Kidney (tissue), 14 donors: ENCODE results near the gene PHETA2. TPM values are rescaled to one million over a fixed set of nuclear protein-coding genes. Genes with fewer than 3 reads are reported as not detected.

ENCODE experiments used
- DNase-seq, 5 donors: peaks; one replicate each; pipeline ENCODE4 v3.0.0-alpha.2; 2013 to 2020
- FAIRE-seq: peaks from 2 replicates; lab custom pipeline; 2012; peaks lifted over from hg19 to GRCh38; lab: Jason Lieb, UNC
- H3K27ac ChIP-seq, 2 donors: one replicate each; pipeline ENCODE4 v1.7.0; 2013; ENCODE audit warnings: low read depth in 2 of 2, low read length in 2 of 2, inconsistent platforms in 1 of 2
- H3K27me3 ChIP-seq: one replicate; pipeline ENCODE4 v1.7.1; 2013; ENCODE audit warnings: low read length, inconsistent platforms; ENCODE audit not compliant: control insufficient read depth, insufficient read depth
- H3K36me3 ChIP-seq, 3 donors: one replicate each; pipeline versions ENCODE4 v1.7.0 to v1.7.1; 2013; ENCODE audit warnings: low read length in 3 of 3, control low read depth in 1 of 3, inconsistent platforms in 1 of 3; ENCODE audit not compliant: insufficient read depth in 3 of 3, control insufficient read depth in 2 of 3
- H3K4me1 ChIP-seq, 3 donors: one replicate each; pipeline versions ENCODE4 v1.7.0 to v1.7.1; 2013; ENCODE audit warnings: low read length in 3 of 3, inconsistent platforms in 1 of 3, low read depth in 1 of 3; ENCODE audit not compliant: control insufficient read depth in 2 of 3, insufficient read depth in 2 of 3
- H3K4me3 ChIP-seq, 3 donors: one replicate each; pipeline versions ENCODE4 v1.7.0 to v1.8.1; 2013; ENCODE audit warnings: low read length in 3 of 3, control low read depth in 1 of 3, inconsistent platforms in 1 of 3
- H3K9ac ChIP-seq, 3 donors: one replicate each; pipeline versions ENCODE4 v1.7.0 to v1.7.1; 2013; ENCODE audit warnings: low read length in 3 of 3, control low read depth in 1 of 3, inconsistent platforms in 1 of 3
- H3K9me3 ChIP-seq, 3 donors: one replicate each; pipeline versions ENCODE4 v1.7.0 to v1.7.1; 2013; ENCODE audit warnings: low read length in 3 of 3, control low read depth in 1 of 3, inconsistent platforms in 1 of 3; ENCODE audit not compliant: control insufficient read depth in 2 of 3, insufficient read depth in 1 of 3
- CTCF ChIP-seq: IDR thresholded peaks from 3 replicates; pipeline ENCODE4 v1.5.1; 2012; ENCODE audit warnings: mild to moderate bottlenecking, moderate library complexity, borderline replicate concordance; ENCODE audit not compliant: insufficient read depth; ENCODE audit errors: extremely low read depth
- intact Hi-C: fragments of 100-400 bp; cut with DNase I; formaldehyde crosslinking; loops from one replicate; pipeline ENCODE4 v1.11.1; 2022
- polyA plus RNA-seq: library from polyadenylated mRNA; stranded (reverse); fragments of 350-450 nt; fragmentation: Illumina TruSeq; extraction: RNeasy Lipid Tissue Mini Kit (QIAGEN cat#74804); gene quantifications from one replicate; pipeline ENCODE4 v1.2.3, GENCODE V29; 2014; ENCODE audit warnings: low read depth, low replicate concordance; ENCODE audit not compliant: insufficient read depth
- total RNA-seq: library from RNA; stranded (reverse); fragmentation: NEBNext Ultra II Directional; extraction: Animal tissue kit (Norgen Biotek cat#: 25700); gene quantifications from one replicate; pipeline ENCODE4 v1.2.1, GENCODE V29; 2021
- donor health status: control.
- donor health status: control.
- donor health status: control.
- donor health status: control.
- donor health status: control.
- donor health status: DM: yes; HTN: yes; CAD: no.
- donor health status: Normal renal cell carcinoma (clear cell type).

PHETA2 gene
- total and polyA plus RNA-seq, 2 donors from 2014 or later: 6.3 to 10.4 TPM

GRCh38 chr22:42079319-42080251 is 5.5 kb downstream of the PHETA2 start, which contains the start of gene SMDT1:
Gene SMDT1, plus strand, starts transcription at chr22:42079700. Its CDS starts 69 bp downstream, at chr22:42079769.
- TF ChIP-seq CTCF: no peak
- H3K27me3 ChIP-seq: no peaks in the 10 kb centered on the region
- peak within 1 kb of the TSS; percentile 89 to 97 (median 89) for H3K4me3 ChIP-seq
- H3K36me3 ChIP-seq: peaks cover 3 to 24% (median 11%) of the 10 kb centered on the region in 3 donors
- H3K4me1 ChIP-seq: peaks cover 5 to 21% (median 11%) of the 10 kb centered on the region in 3 donors
- peak within 1 kb of the TSS; percentile 94 to 99 for H3K27ac ChIP-seq
- no peaks in the 10 kb centered on the region for H3K9me3 ChIP-seq
- FAIRE-seq (peak; percentile 97), DNase-seq (peak; percentile 98 to 100 (median 99))
- peak within 1 kb of the TSS; percentile 83 to 97 (median 96) for H3K9ac ChIP-seq
- intact Hi-C loops: no loop called here

GRCh38 chr22:42080287-42080686 is 6.2 kb downstream of the PHETA2 start:
- peaks cover 3 to 27% (median 11%) of the 10 kb centered on the region in 3 donors for H3K36me3 ChIP-seq
- intact Hi-C loops: no loop called here
- no peak for FAIRE-seq

GRCh38 chr22:42083119-42083518 is 9.1 kb downstream of the PHETA2 start:
- peaks cover 5 to 24% (median 10%) of the 10 kb centered on the region in 3 donors for H3K4me1 ChIP-seq
- H3K9me3 ChIP-seq: no peaks in the 10 kb centered on the region
- no peak overlapping the region for H3K4me3 ChIP-seq
- intact Hi-C loops: no loop called here
- peak in 1 of 5 donors; percentile 5 for DNase-seq
- no peak overlapping the region for H3K9ac ChIP-seq
- peaks cover 11 to 47% (median 27%) of the 10 kb centered on the region in 3 donors for H3K36me3 ChIP-seq
- TF ChIP-seq CTCF: no peak
- no peaks in the 10 kb centered on the region for H3K27me3 ChIP-seq
- FAIRE-seq: no peak
- no peak overlapping the region for H3K27ac ChIP-seq

More at GRCh38 chr22:42080287-42080686, 6.2 kb downstream of the PHETA2 start:
- TF ChIP-seq CTCF: no peak
- Histone ChIP-seq H3K27me3 (no peaks in the 10 kb centered on the region), H3K9ac (peak overlapping the region; percentile 42 to 83 (median 74)), H3K4me3 (peak overlapping the region; percentile 89 to 97 (median 89)), H3K4me1 (peaks cover 5 to 21% (median 11%) of the 10 kb centered on the region in 3 donors), H3K27ac (peak overlapping the region; percentile 94 to 99), H3K9me3 (no peaks in the 10 kb centered on the region)
- peak in 3 of 5 donors; percentile 48 to 77 (median 64) for DNase-seq
